ENCODE results near the gene ARFRP1.

ARFRP1 gene

DNA sequence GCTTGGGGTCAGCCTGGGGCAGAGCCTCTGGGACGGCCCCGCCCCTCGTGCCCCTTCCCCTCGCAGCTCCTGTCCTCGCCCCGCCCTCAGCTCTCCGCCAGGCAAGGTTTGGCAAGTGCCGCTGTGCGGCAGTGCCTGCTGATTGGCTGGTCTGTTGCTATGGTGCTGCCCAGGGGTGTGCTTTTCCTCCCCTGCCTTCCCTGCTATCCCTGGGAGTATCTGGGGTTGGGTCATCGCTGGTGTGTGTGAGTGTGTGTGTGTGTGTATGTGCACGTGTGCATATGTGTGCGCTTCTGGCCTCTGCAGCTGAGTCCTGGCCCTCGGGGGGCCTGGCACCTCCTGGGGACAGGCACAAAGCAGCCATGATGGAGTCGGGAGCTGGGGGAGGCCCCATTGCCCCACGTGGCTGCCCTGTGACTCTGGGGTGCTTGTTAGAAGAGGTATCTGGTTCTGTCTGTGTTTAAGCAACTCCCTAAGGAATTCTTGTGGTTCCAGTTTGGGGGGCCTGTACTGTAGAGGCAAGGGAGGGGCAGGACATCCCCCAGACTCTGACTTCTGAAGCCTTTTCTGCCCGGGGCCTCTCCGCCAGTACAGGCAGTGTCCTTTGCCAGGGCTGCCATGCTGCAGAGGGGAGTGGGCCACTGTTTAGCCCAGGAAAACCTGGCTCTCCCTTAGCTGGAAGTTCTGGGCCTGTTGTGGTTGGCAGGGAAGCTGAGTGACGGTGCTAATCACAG is 42.7 kb downstream of the ARFRP1 start:
- Histone ChIP-seq H3K36me3 (ENCODE audit: insufficient read depth) (no peaks in the 10 kb centered on the region), H3K4me1 (ENCODE audit: low read depth, poor library complexity, severe bottlenecking) (no peaks in the 10 kb centered on the region), H3K9ac (no peak overlapping the region), H3K27me3 (ENCODE audit: insufficient read depth, low read depth) (no peaks in the 10 kb centered on the region), H4K20me1 (ENCODE audit: insufficient read depth) (no peaks in the 10 kb centered on the region), H3K4me2 (no peak overlapping the region), H3K27ac (no peak overlapping the region), H3K4me3 (IDR thresholded peaks at IDR 0.05; ENCODE audit: insufficient read depth, low read depth, low read length) (no peak overlapping the region), H3K79me2 (ENCODE audit: insufficient read depth, low read depth) (no peaks in the 10 kb centered on the region), H2AFZ (ENCODE audit: low read depth) (no peak overlapping the region)
- TF ChIP-seq, protein P1, sequence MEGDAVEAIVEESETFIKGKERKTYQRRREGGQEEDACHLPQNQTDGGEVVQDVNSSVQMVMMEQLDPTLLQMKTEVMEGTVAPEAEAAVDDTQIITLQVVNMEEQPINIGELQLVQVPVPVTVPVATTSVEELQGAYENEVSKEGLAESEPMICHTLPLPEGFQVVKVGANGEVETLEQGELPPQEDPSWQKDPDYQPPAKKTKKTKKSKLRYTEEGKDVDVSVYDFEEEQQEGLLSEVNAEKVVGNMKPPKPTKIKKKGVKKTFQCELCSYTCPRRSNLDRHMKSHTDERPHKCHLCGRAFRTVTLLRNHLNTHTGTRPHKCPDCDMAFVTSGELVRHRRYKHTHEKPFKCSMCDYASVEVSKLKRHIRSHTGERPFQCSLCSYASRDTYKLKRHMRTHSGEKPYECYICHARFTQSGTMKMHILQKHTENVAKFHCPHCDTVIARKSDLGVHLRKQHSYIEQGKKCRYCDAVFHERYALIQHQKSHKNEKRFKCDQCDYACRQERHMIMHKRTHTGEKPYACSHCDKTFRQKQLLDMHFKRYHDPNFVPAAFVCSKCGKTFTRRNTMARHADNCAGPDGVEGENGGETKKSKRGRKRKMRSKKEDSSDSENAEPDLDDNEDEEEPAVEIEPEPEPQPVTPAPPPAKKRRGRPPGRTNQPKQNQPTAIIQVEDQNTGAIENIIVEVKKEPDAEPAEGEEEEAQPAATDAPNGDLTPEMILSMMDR (conservative IDR thresholded peaks at IDR 0.05; ENCODE audit: low read depth, low read length): no peak

GRCh38 chr20:63664143-63664851 is 43.5 kb downstream of the ARFRP1 start:
- Histone ChIP-seq H3K9ac (no peak overlapping the region), H3K4me3 (IDR thresholded peaks at IDR 0.05; ENCODE audit: insufficient read depth, low read depth, low read length) (no peak overlapping the region), H3K27me3 (ENCODE audit: insufficient read depth, low read depth) (no peaks in the 10 kb centered on the region), H3K4me1 (ENCODE audit: low read depth, poor library complexity, severe bottlenecking) (no peaks in the 10 kb centered on the region), H3K36me3 (ENCODE audit: insufficient read depth) (no peaks in the 10 kb centered on the region), H3K27ac (no peak overlapping the region), H4K20me1 (ENCODE audit: insufficient read depth) (no peaks in the 10 kb centered on the region), H3K4me2 (no peak overlapping the region), H2AFZ (ENCODE audit: low read depth) (no peak overlapping the region), H3K79me2 (ENCODE audit: insufficient read depth, low read depth) (no peaks in the 10 kb centered on the region; the same call in 1 of the 2 replicates)
- TF ChIP-seq, protein P1 (conservative IDR thresholded peaks at IDR 0.05; ENCODE audit: low read depth, low read length): no peak

DNA sequence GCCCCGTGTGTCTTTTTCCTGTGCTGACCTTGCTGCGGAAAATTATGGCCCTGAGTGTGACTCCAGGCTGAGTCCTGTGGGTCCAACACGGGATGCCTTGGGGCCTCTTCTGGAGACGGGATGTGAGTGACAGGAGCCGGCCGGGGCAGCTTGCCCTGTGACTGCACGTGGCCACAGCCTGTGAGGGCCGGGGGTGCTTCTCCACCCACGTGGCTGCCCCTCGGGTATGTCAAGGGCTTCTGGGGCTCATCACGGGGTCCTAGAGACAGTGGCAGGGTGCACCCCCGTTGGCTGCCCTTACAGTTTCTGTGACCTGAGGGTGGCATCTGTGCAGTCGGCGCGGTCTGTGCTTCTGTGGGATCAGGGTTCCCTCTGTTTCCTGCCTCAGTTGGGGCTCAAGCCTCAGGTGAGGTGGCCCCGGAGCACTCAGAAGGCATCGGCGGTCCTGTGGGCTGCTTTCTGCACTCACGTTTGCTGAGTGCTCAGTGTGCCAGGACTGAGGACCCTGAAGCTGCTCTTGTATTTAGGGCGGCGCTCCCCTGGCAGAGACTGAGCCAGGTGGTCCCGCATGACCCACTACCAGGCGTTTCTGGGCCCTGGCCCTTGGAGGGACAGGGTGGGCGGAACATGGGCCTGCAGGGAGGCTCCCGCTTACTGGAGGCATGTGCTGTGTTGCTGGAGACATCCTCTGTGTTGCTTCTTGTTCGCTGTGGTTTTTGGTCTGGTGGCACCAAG is 44.3 kb downstream of the ARFRP1 start:
- no peak overlapping the region for H2AFZ ChIP-seq (ENCODE audit: low read depth)
- H3K79me2 ChIP-seq (ENCODE audit: insufficient read depth, low read depth): no peaks in the 10 kb centered on the region; the same call in 1 of the 2 replicates
- H3K36me3 ChIP-seq (ENCODE audit: insufficient read depth): no peaks in the 10 kb centered on the region
- H3K9ac ChIP-seq: no peak overlapping the region
- H3K4me3 ChIP-seq (IDR thresholded peaks at IDR 0.05; ENCODE audit: insufficient read depth, low read depth, low read length): no peak overlapping the region
- H3K4me1 ChIP-seq (ENCODE audit: low read depth, poor library complexity, severe bottlenecking): no peaks in the 10 kb centered on the region
- no peak overlapping the region for H3K27ac ChIP-seq
- no peaks in the 10 kb centered on the region for H4K20me1 ChIP-seq (ENCODE audit: insufficient read depth)
- H3K4me2 ChIP-seq: no peak overlapping the region
- TF ChIP-seq, protein P1 (conservative IDR thresholded peaks at IDR 0.05; ENCODE audit: low read depth, low read length): no peak
- H3K27me3 ChIP-seq (ENCODE audit: insufficient read depth, low read depth): no peaks in the 10 kb centered on the region

DNA sequence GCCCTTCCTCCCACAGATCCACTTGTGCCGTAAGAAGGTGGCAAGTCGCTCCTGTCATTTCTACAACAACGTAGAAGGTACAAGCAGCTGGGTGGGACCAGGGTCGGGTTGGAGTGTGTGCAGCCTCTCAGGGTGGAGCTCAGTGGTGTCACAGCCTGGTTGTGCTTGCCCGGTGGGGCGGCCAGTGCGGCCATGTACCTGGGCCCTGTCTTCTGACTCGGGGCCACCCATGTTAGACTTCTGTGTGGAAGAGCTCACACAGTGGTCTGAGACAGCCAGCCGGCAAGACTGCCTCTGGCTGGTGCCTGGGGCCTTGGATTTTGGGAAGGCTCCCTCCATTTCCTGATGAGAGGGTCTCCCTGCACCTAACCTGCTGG is 45.0 kb downstream of the ARFRP1 start:
- TF ChIP-seq, protein P1 (conservative IDR thresholded peaks at IDR 0.05; ENCODE audit: low read depth, low read length): no peak
- Histone ChIP-seq H3K4me1 (ENCODE audit: low read depth, poor library complexity, severe bottlenecking) (no peaks in the 10 kb centered on the region), H2AFZ (ENCODE audit: low read depth) (no peak overlapping the region), H3K36me3 (ENCODE audit: insufficient read depth) (no peaks in the 10 kb centered on the region), H3K4me3 (IDR thresholded peaks at IDR 0.05; ENCODE audit: insufficient read depth, low read depth, low read length) (no peak overlapping the region), H3K27ac (no peak overlapping the region), H3K79me2 (ENCODE audit: insufficient read depth, low read depth) (no peaks in the 10 kb centered on the region; the same call in 1 of the 2 replicates), H3K4me2 (no peak overlapping the region), H3K27me3 (ENCODE audit: insufficient read depth, low read depth) (no peaks in the 10 kb centered on the region), H3K9ac (no peak overlapping the region), H4K20me1 (ENCODE audit: insufficient read depth) (no peaks in the 10 kb centered on the region)

Data from KMS-11 (cell line).